Ramos (cell line): ENCODE results near the gene ZNF397.

Experiments used
- in situ Hi-C: fragments of 300-500 bp; cut with MboI; formaldehyde crosslinking; loops from one replicate; pipeline ENCODE4 v1.14.3; 2022; ENCODE audit warnings: low sequenced_read_pairs; ENCODE audit not compliant: unreplicated experiment

The ZNF397 gene

DNA sequence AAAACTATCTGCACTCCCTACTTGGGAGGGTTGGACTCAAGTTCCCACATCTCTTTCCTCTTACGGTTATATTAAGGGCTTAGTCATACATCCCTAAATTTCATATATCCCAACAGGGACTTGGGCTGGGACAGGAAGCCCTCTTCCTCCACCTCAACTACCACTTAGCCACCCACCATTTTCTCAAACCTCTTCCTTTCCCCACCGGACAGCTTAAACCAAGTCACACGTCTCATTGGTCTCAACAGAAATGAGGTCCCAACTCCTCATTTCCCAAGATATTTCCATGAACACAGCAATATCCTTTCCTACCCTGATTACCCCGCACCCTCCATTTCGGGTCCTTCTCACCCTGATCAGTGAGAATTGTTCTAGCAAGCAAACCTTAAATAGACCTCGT is 48.5 kb downstream of the ZNF397 start:
- in situ Hi-C loops: no loop called here

DNA sequence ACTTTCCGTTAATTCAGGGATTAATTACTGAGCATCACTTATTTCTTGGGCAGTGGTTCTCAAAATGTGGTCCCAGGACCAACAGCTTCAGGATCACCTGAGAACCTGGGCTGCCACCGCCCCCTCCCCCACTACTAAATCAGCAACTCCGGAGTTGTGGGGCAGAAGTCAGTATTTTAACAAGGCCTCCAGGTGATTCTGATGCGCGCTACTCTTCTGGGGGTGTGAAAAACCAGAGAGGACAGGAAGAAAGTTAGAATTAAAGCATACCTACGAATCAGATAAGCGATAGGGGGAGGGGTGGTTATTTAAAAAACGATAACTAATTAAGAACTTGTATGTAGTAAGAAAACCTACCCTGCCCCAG is 48.9 kb downstream of the ZNF397 start:
- in situ Hi-C loops: no loop called here

DNA sequence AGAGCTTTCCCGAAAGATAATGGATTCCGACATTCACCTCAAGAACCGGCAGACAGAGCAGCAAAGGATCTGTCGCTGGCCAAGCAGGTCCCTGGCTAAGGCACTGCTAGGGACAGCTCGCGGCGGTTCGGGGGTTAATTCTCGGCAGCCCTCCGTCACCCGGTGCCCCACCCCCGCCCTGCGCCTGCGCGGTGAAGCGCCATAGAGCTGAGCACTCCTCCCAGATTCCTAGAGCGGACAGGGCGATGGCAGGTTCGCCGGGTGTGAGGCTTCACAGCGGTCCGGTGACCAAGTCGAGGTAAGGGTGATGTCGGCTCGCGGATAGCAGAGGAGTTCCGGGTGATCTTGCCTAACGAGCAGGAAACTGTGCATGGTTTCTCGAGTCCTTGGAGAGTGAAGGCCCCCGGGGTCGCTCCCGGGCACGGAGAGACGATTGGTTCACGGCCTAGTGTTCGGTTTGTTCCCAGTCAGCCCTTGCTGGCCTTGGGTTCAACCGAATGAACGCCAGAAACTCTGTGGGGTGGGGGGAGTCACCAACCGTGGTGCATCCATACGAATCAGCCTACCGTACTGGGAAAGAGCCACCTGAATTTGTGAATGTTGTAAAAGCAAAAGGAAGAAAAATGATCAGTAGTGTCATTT is 49.4 kb downstream of the ZNF397 start, which contains the start of gene ZSCAN30:
TSS of gene ZSCAN30 (minus strand) at position 136 of the 642 bp plus-strand sequence. CDS start 25,877 bp downstream, outside the sequence.
- in situ Hi-C loops: no loop called here

DNA sequence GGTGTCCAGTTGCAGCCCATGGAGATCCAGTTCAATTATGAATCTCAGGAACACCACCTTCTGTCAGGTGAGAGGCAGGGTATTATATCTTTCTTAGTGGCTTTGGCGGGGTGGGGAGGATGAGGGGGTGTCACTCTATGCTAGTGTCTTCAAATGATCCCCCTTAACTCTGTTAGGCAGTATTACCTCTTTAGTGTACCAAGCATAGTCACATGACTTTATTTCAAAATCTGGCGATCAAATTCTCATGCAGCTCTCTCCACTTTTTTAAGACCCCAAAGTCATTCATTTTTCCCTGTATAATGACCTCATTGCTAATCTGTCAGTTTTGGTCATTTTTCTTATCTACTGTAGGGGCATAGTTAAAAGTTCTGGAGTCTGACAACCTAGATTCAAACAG is 50.3 kb downstream of the ZNF397 start:
- in situ Hi-C loops: no loop called here

DNA sequence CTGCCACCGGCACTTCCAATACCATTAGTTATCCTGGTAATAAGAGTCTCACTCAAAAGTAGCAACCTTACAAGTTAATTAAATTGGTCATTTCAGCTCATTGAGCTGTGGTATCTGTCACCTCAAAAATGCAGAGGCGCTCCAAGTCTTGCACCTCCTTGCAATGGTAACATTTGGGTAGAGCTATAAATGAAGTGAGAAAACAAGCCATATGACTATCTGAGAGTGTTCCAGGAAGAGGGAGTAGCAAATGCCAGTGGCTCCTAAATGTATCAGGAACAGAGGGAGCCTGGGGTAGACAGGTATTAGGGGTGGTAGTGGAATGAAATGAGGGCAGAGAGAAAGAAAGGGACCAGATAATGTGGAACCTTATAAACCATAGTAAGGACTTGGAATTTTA is 55.2 kb downstream of the ZNF397 start:
- in situ Hi-C loops: no loop called here

DNA sequence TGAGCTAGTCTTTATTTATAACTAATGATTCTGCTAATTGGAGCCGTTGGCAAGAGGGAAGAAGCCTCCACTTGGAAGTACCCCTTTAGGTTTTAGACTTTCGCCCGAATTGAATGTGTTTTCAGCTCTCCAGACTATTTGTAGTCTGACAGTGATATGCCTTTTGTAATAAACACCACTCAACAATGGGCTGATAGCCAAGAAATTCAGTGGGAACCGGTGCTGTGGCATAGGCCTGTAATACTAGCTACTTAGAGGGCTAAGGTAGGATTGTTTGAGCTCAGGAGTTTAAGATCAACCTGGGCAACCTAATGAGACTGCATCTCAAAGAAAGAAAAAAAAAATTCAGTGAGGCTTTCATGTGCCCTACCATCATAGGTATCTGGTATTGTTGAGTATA is 62.8 kb downstream of the ZNF397 start:
- in situ Hi-C loops: no loop called here

DNA sequence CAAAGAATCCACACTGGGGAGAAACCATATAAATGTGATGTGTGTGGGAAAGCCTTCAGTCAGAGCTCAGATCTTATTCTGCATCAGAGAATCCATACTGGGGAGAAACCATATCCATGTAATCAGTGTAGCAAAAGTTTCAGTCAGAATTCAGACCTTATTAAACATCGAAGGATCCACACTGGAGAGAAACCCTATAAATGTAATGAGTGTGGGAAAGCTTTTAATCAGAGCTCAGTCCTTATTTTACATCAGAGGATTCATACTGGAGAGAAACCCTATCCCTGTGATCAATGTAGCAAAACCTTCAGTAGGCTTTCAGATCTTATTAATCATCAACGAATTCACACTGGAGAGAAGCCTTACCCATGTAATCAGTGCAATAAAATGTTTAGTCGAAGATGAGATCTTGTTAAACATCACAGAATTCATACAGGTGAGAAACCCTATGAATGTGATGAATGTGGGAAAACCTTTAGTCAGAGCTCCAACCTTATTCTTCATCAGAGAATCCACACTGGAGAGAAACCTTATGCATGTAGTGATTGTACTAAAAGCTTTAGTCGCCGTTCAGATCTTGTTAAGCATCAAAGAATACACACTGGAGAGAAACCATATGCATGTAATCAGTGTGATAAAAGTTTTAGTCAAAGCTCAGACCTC is 65.9 kb downstream of the ZNF397 start:
- in situ Hi-C loops: no loop called here
